ENCODE measurements around the gene WDFY4.

The WDFY4 gene

DNA sequence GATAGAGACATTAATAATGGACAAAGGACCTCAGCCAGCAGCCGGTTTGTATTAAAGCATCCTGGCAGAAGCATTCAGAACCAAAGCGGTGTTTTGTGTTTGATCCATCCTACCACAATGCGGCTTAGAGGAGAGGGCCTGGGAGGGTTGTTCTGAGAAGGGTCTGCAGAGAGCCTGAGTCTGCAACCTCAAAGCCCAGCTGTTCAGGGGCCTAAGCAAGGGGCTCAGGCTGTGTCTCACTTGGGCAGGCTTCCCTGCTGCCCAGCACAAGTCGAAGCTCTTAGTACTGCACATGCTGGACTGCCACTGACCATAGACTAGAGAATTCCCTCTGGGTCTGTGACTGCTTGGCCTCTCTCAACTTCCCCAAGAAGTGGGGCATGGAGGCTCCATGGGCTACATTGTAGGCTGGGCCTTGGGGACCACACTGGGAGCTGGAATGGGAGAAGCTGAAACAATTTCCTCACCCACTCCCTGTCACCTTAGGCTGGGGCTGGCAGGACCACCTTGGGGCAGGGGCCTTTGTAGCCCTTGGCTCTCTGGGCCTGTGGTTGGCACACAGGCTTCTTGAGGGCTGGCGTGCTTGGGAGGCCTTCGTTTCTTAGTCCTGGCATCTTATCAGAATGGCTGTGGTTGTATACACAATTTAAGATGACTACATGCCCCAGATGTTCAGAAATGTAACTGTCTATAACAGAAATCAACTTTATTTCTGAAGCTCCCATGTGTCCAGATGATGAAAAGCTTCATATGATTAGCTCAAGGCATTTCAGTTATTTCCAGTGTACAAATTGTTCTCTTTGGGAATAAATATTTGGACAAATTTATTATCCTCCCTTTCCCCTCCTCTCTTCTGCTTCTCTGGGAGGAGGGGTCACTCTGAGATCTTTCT, 210.5 kb downstream of the WDFY4 start:
- no peaks in the 10 kb centered on the region for H3K36me3 ChIP-seq (ENCODE audit: control insufficient read depth in 2 of 2, insufficient read depth in 2 of 2, low read length in 2 of 2)
- no peaks in the 10 kb centered on the region for H3K9me3 ChIP-seq (ENCODE audit: control insufficient read depth in 2 of 2, low read length in 2 of 2)
- no peak overlapping the region for H3K9ac ChIP-seq (ENCODE audit: low read depth in 1 of 2, low read length in 2 of 2)
- H3K4me1 ChIP-seq (ENCODE audit: control insufficient read depth in 2 of 2, insufficient read depth in 2 of 2, low read length in 2 of 2), result no peaks in the 10 kb centered on the region
- no peak overlapping the region for H3K4me3 ChIP-seq (ENCODE audit: low read length in 2 of 2)
- H3K27me3 ChIP-seq (ENCODE audit: control insufficient read depth in 2 of 2, insufficient read depth in 2 of 2, low read length in 2 of 2), result no peaks in the 10 kb centered on the region
- peak overlapping the region in 1 of 2 donors; percentile 43 for H3K27ac ChIP-seq (ENCODE audit: low read depth in 2 of 2, low read length in 2 of 2)

DNA sequence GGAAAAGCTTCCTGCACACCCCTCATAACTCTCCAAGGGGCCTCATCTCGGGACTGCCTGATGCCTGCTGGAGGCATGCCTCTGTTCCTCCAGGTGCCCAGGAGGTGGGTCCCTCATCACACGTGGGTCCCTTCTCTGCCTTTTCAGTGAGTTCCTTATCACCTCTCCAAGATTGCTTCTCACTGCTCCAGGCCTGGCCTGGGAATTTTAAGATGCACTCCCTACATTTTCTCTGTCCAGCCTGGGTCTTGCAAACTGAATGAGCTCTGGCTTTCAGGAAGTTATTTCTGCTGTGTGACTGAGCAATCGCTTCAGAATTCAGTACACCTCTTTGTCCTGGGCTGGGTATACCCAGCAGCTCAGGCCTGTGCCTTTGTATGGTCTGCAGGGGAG, 211.1 kb downstream of the WDFY4 start:
- no peaks in the 10 kb centered on the region for H3K9me3 ChIP-seq (ENCODE audit: control insufficient read depth in 2 of 2, low read length in 2 of 2)
- H3K27ac ChIP-seq (ENCODE audit: low read depth in 2 of 2, low read length in 2 of 2), result no peak overlapping the region
- no peaks in the 10 kb centered on the region for H3K36me3 ChIP-seq (ENCODE audit: control insufficient read depth in 2 of 2, insufficient read depth in 2 of 2, low read length in 2 of 2)
- H3K27me3 ChIP-seq (ENCODE audit: control insufficient read depth in 2 of 2, insufficient read depth in 2 of 2, low read length in 2 of 2), result no peaks in the 10 kb centered on the region
- H3K4me3 ChIP-seq (ENCODE audit: low read length in 2 of 2), result no peak overlapping the region
- no peaks in the 10 kb centered on the region for H3K4me1 ChIP-seq (ENCODE audit: control insufficient read depth in 2 of 2, insufficient read depth in 2 of 2, low read length in 2 of 2)
- H3K9ac ChIP-seq (ENCODE audit: low read depth in 1 of 2, low read length in 2 of 2), result no peak overlapping the region

DNA sequence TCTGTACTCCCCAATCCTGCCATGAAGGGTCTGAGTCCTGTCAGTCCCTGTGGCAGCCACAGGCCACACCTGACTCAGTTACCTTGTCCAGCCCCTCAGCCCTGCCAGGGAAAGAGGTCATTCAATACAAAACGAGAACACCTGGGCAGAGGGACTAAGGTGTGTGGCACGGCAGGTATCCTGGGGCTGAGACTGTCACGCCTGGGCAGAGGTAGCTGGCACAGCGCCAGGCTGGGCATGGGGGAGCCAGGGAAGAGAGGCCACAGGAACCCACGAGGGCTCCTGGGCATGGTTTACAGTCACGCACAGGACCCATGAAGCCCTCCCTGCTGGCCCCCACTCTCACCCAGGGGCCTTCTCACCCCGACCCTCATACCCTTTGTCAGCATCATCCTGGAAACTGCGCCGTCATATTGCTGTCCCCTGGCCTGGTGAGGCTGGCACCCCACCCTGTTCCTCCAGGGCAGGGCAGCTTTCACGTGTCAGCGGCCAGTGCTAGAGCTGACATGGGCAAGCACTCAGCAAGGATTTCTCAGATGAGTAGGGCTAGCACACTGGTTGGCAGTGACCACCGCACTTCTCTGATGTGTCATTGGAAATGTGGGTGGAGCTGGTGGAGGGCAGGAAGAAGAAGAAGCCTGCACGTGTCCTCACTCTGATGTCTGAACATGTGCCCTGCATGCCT, 212.2 kb downstream of the WDFY4 start:
- Histone ChIP-seq H3K27ac (ENCODE audit: low read depth in 2 of 2, low read length in 2 of 2) (no peak overlapping the region), H3K4me1 (ENCODE audit: control insufficient read depth in 2 of 2, insufficient read depth in 2 of 2, low read length in 2 of 2) (no peaks in the 10 kb centered on the region), H3K4me3 (ENCODE audit: low read length in 2 of 2) (no peak overlapping the region), H3K9ac (ENCODE audit: low read depth in 1 of 2, low read length in 2 of 2) (no peak overlapping the region), H3K9me3 (ENCODE audit: control insufficient read depth in 2 of 2, low read length in 2 of 2) (no peaks in the 10 kb centered on the region), H3K27me3 (ENCODE audit: control insufficient read depth in 2 of 2, insufficient read depth in 2 of 2, low read length in 2 of 2) (no peaks in the 10 kb centered on the region), H3K36me3 (ENCODE audit: control insufficient read depth in 2 of 2, insufficient read depth in 2 of 2, low read length in 2 of 2) (no peaks in the 10 kb centered on the region)

DNA sequence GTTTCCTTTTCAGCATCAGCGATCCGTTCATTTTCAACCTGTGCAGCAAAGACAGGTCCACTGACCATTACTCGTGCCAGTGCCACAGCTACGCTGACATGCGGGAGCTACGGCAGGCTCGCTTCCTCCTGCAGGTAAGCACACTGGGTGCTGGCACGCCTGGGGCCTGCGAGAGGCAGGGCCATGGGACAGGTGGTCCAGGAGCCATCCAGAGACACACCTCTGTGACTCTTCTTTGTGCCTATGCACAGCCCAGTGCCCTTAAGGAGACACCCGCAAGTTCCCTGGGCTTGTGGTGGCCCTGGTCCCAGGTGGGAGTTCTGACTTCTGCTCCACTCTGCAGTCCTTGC, 212.7 kb downstream of the WDFY4 start:
- H3K9ac ChIP-seq (ENCODE audit: low read depth in 1 of 2, low read length in 2 of 2), result no peak overlapping the region
- H3K27ac ChIP-seq (ENCODE audit: low read depth in 2 of 2, low read length in 2 of 2), result no peak overlapping the region
- H3K27me3 ChIP-seq (ENCODE audit: control insufficient read depth in 2 of 2, insufficient read depth in 2 of 2, low read length in 2 of 2), result no peaks in the 10 kb centered on the region
- H3K9me3 ChIP-seq (ENCODE audit: control insufficient read depth in 2 of 2, low read length in 2 of 2), result no peaks in the 10 kb centered on the region
- H3K4me1 ChIP-seq (ENCODE audit: control insufficient read depth in 2 of 2, insufficient read depth in 2 of 2, low read length in 2 of 2), result no peaks in the 10 kb centered on the region
- H3K36me3 ChIP-seq (ENCODE audit: control insufficient read depth in 2 of 2, insufficient read depth in 2 of 2, low read length in 2 of 2), result no peaks in the 10 kb centered on the region
- H3K4me3 ChIP-seq (ENCODE audit: low read length in 2 of 2), result no peak overlapping the region

DNA sequence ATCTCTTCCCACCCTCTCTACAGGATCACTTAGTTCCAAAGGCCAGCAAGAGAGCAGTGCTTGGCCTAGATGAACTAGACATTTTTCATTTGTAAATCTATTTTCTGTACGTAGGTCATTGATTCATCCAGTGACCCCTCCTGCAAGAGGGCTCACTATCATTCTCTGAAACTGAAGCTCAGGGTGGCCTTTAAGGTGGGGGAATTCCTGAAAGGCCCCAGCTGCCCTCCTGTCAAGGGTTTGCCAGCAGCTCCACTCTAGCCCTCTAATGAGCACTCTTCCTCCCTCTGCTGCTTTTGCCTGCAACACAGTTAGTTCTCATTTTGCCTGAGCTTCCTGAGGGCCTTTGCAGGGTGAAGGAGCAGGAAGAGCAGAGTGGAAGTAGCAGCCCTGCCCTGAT, 213.8 kb downstream of the WDFY4 start:
- no peaks in the 10 kb centered on the region for H3K36me3 ChIP-seq (ENCODE audit: control insufficient read depth in 2 of 2, insufficient read depth in 2 of 2, low read length in 2 of 2)

DNA sequence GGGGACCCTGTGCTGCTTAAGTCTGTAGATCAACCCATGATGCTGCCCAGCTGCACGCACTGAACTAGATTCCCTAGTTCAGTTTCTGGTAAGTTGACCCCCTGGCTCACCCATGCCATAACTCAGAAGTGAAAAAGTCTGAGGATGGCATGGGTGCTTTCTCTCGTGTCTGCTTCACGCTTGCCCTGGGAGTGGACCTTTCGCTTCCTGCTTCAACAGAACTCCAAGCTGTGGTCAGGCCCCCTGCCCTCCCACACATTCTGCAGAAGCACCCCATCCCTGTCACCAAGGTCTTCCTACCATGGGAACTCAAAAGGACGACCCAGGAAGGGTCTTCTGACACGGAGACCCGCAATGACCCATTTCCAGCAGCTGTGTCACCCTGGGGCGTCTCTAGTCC, 215.1 kb downstream of the WDFY4 start:
- Histone ChIP-seq H3K9ac (ENCODE audit: low read depth in 1 of 2, low read length in 2 of 2) (no peak overlapping the region), H3K36me3 (ENCODE audit: control insufficient read depth in 2 of 2, insufficient read depth in 2 of 2, low read length in 2 of 2) (no peaks in the 10 kb centered on the region), H3K27me3 (ENCODE audit: control insufficient read depth in 2 of 2, insufficient read depth in 2 of 2, low read length in 2 of 2) (no peaks in the 10 kb centered on the region), H3K4me3 (ENCODE audit: low read length in 2 of 2) (no peak overlapping the region), H3K27ac (ENCODE audit: low read depth in 2 of 2, low read length in 2 of 2) (no peak overlapping the region), H3K9me3 (ENCODE audit: control insufficient read depth in 2 of 2, low read length in 2 of 2) (no peaks in the 10 kb centered on the region), H3K4me1 (ENCODE audit: control insufficient read depth in 2 of 2, insufficient read depth in 2 of 2, low read length in 2 of 2) (no peaks in the 10 kb centered on the region)

More for the DNA sequence above, 213.8 kb downstream of the WDFY4 start:
- H3K27me3 ChIP-seq (ENCODE audit: control insufficient read depth in 2 of 2, insufficient read depth in 2 of 2, low read length in 2 of 2), result no peaks in the 10 kb centered on the region
- H3K9ac ChIP-seq (ENCODE audit: low read depth in 1 of 2, low read length in 2 of 2), result no peak overlapping the region
- H3K4me3 ChIP-seq (ENCODE audit: low read length in 2 of 2), result no peak overlapping the region
- no peaks in the 10 kb centered on the region for H3K4me1 ChIP-seq (ENCODE audit: control insufficient read depth in 2 of 2, insufficient read depth in 2 of 2, low read length in 2 of 2)
- H3K9me3 ChIP-seq (ENCODE audit: control insufficient read depth in 2 of 2, low read length in 2 of 2), result no peaks in the 10 kb centered on the region
- H3K27ac ChIP-seq (ENCODE audit: low read depth in 2 of 2, low read length in 2 of 2), result no peak overlapping the region

DNA sequence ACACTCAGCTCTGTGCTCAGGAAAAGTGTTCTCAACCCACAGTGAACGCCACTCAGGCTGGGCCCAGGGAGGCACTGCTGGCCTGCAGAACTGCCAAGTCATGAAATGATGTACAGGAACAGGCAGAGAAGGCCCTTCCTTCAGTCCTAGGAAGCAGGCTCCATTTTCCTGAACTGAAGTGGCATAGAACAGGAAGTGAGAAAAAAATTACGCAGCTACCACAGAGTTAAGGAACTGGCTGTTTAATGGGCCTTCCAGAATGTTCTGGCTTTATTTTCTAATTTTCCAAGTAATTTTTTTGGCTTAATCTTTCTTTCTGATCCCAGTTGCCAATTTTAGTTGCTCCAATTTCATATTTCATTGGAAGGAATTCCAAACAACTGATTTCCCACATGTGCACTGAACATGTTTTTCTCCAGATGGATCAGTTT, 215.7 kb downstream of the WDFY4 start:
- Histone ChIP-seq H3K27me3 (ENCODE audit: control insufficient read depth in 2 of 2, insufficient read depth in 2 of 2, low read length in 2 of 2) (no peaks in the 10 kb centered on the region), H3K9me3 (ENCODE audit: control insufficient read depth in 2 of 2, low read length in 2 of 2) (no peaks in the 10 kb centered on the region), H3K9ac (ENCODE audit: low read depth in 1 of 2, low read length in 2 of 2) (no peak overlapping the region), H3K36me3 (ENCODE audit: control insufficient read depth in 2 of 2, insufficient read depth in 2 of 2, low read length in 2 of 2) (no peaks in the 10 kb centered on the region), H3K27ac (ENCODE audit: low read depth in 2 of 2, low read length in 2 of 2) (peak overlapping the region in 1 of 2 donors; percentile 16), H3K4me1 (ENCODE audit: control insufficient read depth in 2 of 2, insufficient read depth in 2 of 2, low read length in 2 of 2) (no peaks in the 10 kb centered on the region), H3K4me3 (ENCODE audit: low read length in 2 of 2) (no peak overlapping the region)

DNA sequence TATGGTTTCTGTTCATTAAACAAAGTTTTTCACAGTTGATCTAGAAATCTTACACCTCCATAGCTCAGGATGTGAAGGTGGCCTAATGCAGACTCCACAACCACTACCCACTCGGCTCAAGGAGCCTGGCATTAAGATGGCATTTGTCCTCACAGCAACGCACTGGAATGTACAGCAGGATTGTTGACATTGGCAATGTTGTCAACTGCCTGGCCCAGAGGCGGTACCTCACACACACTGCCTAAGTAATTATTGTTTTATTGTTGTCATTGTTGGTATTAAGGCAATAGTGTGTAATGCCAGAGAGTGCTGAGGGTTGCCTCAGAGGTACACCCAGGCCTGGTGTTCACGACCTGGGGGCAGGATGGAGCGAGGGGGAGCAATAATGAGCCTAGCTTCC, 216.6 kb downstream of the WDFY4 start:
- Histone ChIP-seq H3K4me1 (ENCODE audit: control insufficient read depth in 2 of 2, insufficient read depth in 2 of 2, low read length in 2 of 2) (no peaks in the 10 kb centered on the region), H3K27me3 (ENCODE audit: control insufficient read depth in 2 of 2, insufficient read depth in 2 of 2, low read length in 2 of 2) (no peaks in the 10 kb centered on the region), H3K27ac (ENCODE audit: low read depth in 2 of 2, low read length in 2 of 2) (no peak overlapping the region), H3K4me3 (ENCODE audit: low read length in 2 of 2) (no peak overlapping the region), H3K36me3 (ENCODE audit: control insufficient read depth in 2 of 2, insufficient read depth in 2 of 2, low read length in 2 of 2) (no peaks in the 10 kb centered on the region), H3K9me3 (ENCODE audit: control insufficient read depth in 2 of 2, low read length in 2 of 2) (no peaks in the 10 kb centered on the region), H3K9ac (ENCODE audit: low read depth in 1 of 2, low read length in 2 of 2) (no peak overlapping the region)

DNA sequence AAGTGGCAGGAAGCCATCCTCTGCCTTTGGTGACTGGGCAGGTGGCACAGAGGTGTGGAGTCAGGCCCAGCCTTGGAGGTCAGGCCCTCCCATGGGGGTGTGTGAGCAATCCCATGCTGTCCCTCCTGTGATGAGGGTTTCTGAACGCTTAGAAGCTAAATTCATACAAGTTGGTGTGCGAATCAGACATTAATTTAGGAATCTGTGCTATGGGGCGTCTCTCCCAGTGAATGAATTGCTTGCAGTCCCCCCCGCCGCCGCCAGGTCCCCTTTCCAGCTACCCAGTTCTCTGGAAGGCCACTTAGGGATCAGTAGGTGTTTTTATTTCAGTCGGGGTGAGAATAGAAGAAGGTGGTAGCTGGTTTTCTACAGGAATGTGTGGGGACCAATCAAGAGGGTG, 217.4 kb downstream of the WDFY4 start:
- no peak overlapping the region for H3K4me3 ChIP-seq (ENCODE audit: low read length in 2 of 2)
- no peak overlapping the region for H3K27ac ChIP-seq (ENCODE audit: low read depth in 2 of 2, low read length in 2 of 2)
- no peak overlapping the region for H3K9ac ChIP-seq (ENCODE audit: low read depth in 1 of 2, low read length in 2 of 2)
- no peaks in the 10 kb centered on the region for H3K9me3 ChIP-seq (ENCODE audit: control insufficient read depth in 2 of 2, low read length in 2 of 2)
- H3K36me3 ChIP-seq (ENCODE audit: control insufficient read depth in 2 of 2, insufficient read depth in 2 of 2, low read length in 2 of 2), result no peaks in the 10 kb centered on the region
- no peaks in the 10 kb centered on the region for H3K4me1 ChIP-seq (ENCODE audit: control insufficient read depth in 2 of 2, insufficient read depth in 2 of 2, low read length in 2 of 2)
- H3K27me3 ChIP-seq (ENCODE audit: control insufficient read depth in 2 of 2, insufficient read depth in 2 of 2, low read length in 2 of 2), result no peaks in the 10 kb centered on the region

DNA sequence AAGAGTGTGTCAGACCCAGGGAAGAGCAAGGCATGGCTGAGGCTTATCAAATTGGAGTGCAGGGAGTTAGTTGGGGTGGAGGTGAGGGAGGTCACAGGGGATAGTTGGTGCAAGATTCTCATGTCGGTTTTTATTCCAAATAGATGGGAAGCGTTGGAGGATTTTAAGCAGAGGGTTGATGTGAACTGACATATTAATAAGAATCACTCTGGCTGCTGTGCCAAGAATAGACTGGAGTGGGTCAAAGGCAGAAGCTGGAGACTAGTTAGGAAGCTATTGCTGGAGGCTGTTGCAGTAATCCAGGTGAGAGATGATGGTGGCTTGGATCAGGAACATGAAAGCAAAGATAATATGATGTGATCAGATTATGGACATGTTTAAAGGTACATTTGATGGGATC, 218.5 kb downstream of the WDFY4 start:
- Histone ChIP-seq H3K36me3 (ENCODE audit: control insufficient read depth in 2 of 2, insufficient read depth in 2 of 2, low read length in 2 of 2) (no peaks in the 10 kb centered on the region), H3K4me3 (ENCODE audit: low read length in 2 of 2) (no peak overlapping the region), H3K9ac (ENCODE audit: low read depth in 1 of 2, low read length in 2 of 2) (no peak overlapping the region), H3K4me1 (ENCODE audit: control insufficient read depth in 2 of 2, insufficient read depth in 2 of 2, low read length in 2 of 2) (no peaks in the 10 kb centered on the region), H3K9me3 (ENCODE audit: control insufficient read depth in 2 of 2, low read length in 2 of 2) (no peaks in the 10 kb centered on the region), H3K27ac (ENCODE audit: low read depth in 2 of 2, low read length in 2 of 2) (no peak overlapping the region), H3K27me3 (ENCODE audit: control insufficient read depth in 2 of 2, insufficient read depth in 2 of 2, low read length in 2 of 2) (no peaks in the 10 kb centered on the region)
